DOHH2 (cell line): ENCODE results near the gene SMARCA2.

Source experiments
- EZH2phosphoT487 ChIP-seq: fragments of 200-600 bp; sonication (generic); IDR thresholded peaks from 2 replicates; pipeline ENCODE4 v1.6.1; 2017; ENCODE audit warnings: borderline replicate concordance, mild to moderate bottlenecking, antibody characterized with exemption, low read length, moderate library complexity, mixed read lengths
- TF ChIP-seq, protein P1 (sequence below): fragments of 200-600 bp; sonication (generic); IDR thresholded peaks from one replicate; pipeline ENCODE4 v1.5.1; 2014; ENCODE audit warnings: antibody characterized with exemption, mild to moderate bottlenecking, low read depth, low read length; ENCODE audit not compliant: poor library complexity, severe bottlenecking

DNA sequence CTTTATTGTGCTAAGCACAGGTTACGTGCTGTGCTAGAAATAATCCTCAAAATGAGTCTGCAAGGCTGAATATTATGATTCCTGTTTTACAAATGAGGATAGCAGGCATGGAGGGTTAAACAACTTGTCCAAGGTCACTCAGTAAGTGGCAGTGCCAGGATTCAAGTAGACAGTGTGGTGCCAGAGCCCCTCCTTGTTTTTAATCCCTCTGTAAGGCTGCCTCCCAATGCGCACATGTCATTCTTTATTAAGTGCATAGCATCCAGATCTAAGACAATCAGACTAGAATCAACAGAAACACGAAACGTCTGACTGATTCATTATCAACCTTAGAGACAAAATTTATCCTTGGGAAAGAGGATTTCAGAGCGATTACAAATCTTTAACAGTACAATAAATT, 199.6 kb downstream of the SMARCA2 start:
- TF ChIP-seq, protein P1, sequence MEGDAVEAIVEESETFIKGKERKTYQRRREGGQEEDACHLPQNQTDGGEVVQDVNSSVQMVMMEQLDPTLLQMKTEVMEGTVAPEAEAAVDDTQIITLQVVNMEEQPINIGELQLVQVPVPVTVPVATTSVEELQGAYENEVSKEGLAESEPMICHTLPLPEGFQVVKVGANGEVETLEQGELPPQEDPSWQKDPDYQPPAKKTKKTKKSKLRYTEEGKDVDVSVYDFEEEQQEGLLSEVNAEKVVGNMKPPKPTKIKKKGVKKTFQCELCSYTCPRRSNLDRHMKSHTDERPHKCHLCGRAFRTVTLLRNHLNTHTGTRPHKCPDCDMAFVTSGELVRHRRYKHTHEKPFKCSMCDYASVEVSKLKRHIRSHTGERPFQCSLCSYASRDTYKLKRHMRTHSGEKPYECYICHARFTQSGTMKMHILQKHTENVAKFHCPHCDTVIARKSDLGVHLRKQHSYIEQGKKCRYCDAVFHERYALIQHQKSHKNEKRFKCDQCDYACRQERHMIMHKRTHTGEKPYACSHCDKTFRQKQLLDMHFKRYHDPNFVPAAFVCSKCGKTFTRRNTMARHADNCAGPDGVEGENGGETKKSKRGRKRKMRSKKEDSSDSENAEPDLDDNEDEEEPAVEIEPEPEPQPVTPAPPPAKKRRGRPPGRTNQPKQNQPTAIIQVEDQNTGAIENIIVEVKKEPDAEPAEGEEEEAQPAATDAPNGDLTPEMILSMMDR = no peak
- no peak for TF ChIP-seq EZH2phosphoT487
